Duodenal mucosa (tissue), 2 donors: ENCODE measurements around the gene USP15.
"Not testable (repeated sequence)": the region's sequence is repeated elsewhere in the genome, so short reads cannot be mapped to it uniquely, and the experiment has no call there.

Source experiments
- H3K27ac ChIP-seq: one replicate; pipeline ENCODE4 v1.7.0; 2013; ENCODE audit warnings: low read depth, low read length
- H3K27me3 ChIP-seq, 2 donors: one replicate each; pipeline ENCODE4 v1.7.0; 2013; ENCODE audit warnings: low read length in 2 of 2, control low read depth in 1 of 2; ENCODE audit not compliant: insufficient read depth in 2 of 2, control insufficient read depth in 1 of 2
- H3K36me3 ChIP-seq, 2 donors: one replicate each; pipeline ENCODE4 v1.7.0; 2013; ENCODE audit warnings: low read length in 2 of 2, control low read depth in 1 of 2; ENCODE audit not compliant: insufficient read depth in 2 of 2, control insufficient read depth in 1 of 2
- H3K4me1 ChIP-seq, 2 donors: one replicate each; pipeline ENCODE4 v1.7.0; 2013; ENCODE audit warnings: low read length in 2 of 2, control low read depth in 1 of 2; ENCODE audit not compliant: insufficient read depth in 2 of 2, control insufficient read depth in 1 of 2
- H3K4me3 ChIP-seq, 2 donors: one replicate each; pipeline ENCODE4 v1.7.0; 2013; ENCODE audit warnings: low read length in 2 of 2, low read depth in 1 of 2
- H3K9ac ChIP-seq, 2 donors: one replicate each; pipeline ENCODE4 v1.7.0; 2013; ENCODE audit warnings: low read length in 2 of 2, low read depth in 1 of 2
- H3K9me3 ChIP-seq, 2 donors: one replicate each; pipeline ENCODE4 v1.7.0; 2013; ENCODE audit warnings: low read length in 2 of 2, control low read depth in 1 of 2; ENCODE audit not compliant: control insufficient read depth in 1 of 2

The USP15 gene

GRCh38 chr12:62458626-62459025, 198.4 kb downstream of the USP15 start:
- Histone ChIP-seq H3K36me3 (no peaks in the 10 kb centered on the region), H3K4me1 (no peaks in the 10 kb centered on the region), H3K27ac (no peak overlapping the region), H3K9ac (no peak overlapping the region), H3K4me3 (no peak overlapping the region), H3K27me3 (no peaks in the 10 kb centered on the region), H3K9me3 (no peaks in the 10 kb centered on the region)

GRCh38 chr12:62459976-62460375, 199.8 kb downstream of the USP15 start:
- Histone ChIP-seq H3K27ac (no peak overlapping the region), H3K9ac (no peak overlapping the region), H3K4me1 (no peaks in the 10 kb centered on the region), H3K27me3 (no peaks in the 10 kb centered on the region), H3K36me3 (no peaks in the 10 kb centered on the region), H3K4me3 (no peak overlapping the region), H3K9me3 (peaks cover 0 to 3% of the 10 kb centered on the region in 2 donors)

- not testable (repeated sequence) for H3K27me3 ChIP-seq, H3K9me3 ChIP-seq, H3K36me3 ChIP-seq, H3K4me1 ChIP-seq, H3K9ac ChIP-seq, H3K27ac ChIP-seq, H3K4me3 ChIP-seq
These were observed 201.1 kb downstream of the USP15 start for GRCh38 chr12:62461171-62461837.

GRCh38 chr12:62463252-62463651, 203.0 kb downstream of the USP15 start:
- not testable (repeated sequence) for H3K27me3 ChIP-seq, H3K4me3 ChIP-seq, H3K4me1 ChIP-seq, H3K36me3 ChIP-seq, H3K27ac ChIP-seq, H3K9me3 ChIP-seq, H3K9ac ChIP-seq
